Dermis blood vessel endothelial cell (primary cell): ENCODE results near the gene IFT122. TPM values are rescaled to one million over a fixed set of nuclear protein-coding genes. Genes with fewer than 3 reads are reported as not detected.
"Not testable (repeated sequence)": the region's sequence is repeated elsewhere in the genome, so short reads cannot be mapped to it uniquely, and the experiment has no call there.

Source experiments
- DNase-seq: peaks from one replicate; pipeline ENCODE4 v3.0.0; 2010
- total RNA-seq: library from RNA; depleted of rRNA; stranded (reverse); fragments of >200 nt; gene quantifications from 2 replicates; pipeline ENCODE4 v1.2.3, GENCODE V29; 2014

Gene IFT122
- total RNA-seq, 1 donor from 2014 or later: 28.4 TPM

- DNase-seq: no peak
Observed at GRCh38 chr3:129474984-129475804, 35.2 kb downstream of the IFT122 start.

- DNase-seq: no peak
Observed at GRCh38 chr3:129475863-129476262, 35.8 kb downstream of the IFT122 start.

GRCh38 chr3:129476586-129476985 lies 36.6 kb downstream of the IFT122 start:
- no peak for DNase-seq

GRCh38 chr3:129481225-129481765 lies 41.3 kb downstream of the IFT122 start:
- peak; percentile 69 for DNase-seq

- DNase-seq: peak; percentile 66
Observed at GRCh38 chr3:129481766-129482332, 41.8 kb downstream of the IFT122 start.

GRCh38 chr3:129482721-129483120 lies 42.7 kb downstream of the IFT122 start:
- DNase-seq: no peak

- DNase-seq: no peak
Observed at GRCh38 chr3:129483870-129484269, 43.8 kb downstream of the IFT122 start.

- DNase-seq: not testable (repeated sequence)
Observed at GRCh38 chr3:129485146-129485545, 45.1 kb downstream of the IFT122 start.

- DNase-seq: peak; percentile 34
Observed at GRCh38 chr3:129485721-129486663, 46.0 kb downstream of the IFT122 start.

GRCh38 chr3:129486664-129487035 lies 46.6 kb downstream of the IFT122 start:
- no peak for DNase-seq

GRCh38 chr3:129487183-129487867 lies 47.3 kb downstream of the IFT122 start:
- no peak for DNase-seq

GRCh38 chr3:129487868-129488335 lies 47.9 kb downstream of the IFT122 start:
- not testable (repeated sequence) for DNase-seq

- not testable (repeated sequence) for DNase-seq
Observed at GRCh38 chr3:129489258-129489657, 49.2 kb downstream of the IFT122 start.

- peak; percentile 97 for DNase-seq
Observed at GRCh38 chr3:129490273-129490675, 50.2 kb downstream of the IFT122 start.

- not testable (repeated sequence) for DNase-seq
Observed at GRCh38 chr3:129491077-129491476, 51.1 kb downstream of the IFT122 start.

- DNase-seq: no peak
Observed at GRCh38 chr3:129491794-129492193, 51.8 kb downstream of the IFT122 start.

GRCh38 chr3:129492691-129493090 lies 52.7 kb downstream of the IFT122 start:
- DNase-seq: no peak

GRCh38 chr3:129493206-129493605 lies 53.2 kb downstream of the IFT122 start:
- DNase-seq: no peak

GRCh38 chr3:129494499-129494898 lies 54.5 kb downstream of the IFT122 start:
- peak; percentile 36 for DNase-seq

- DNase-seq: peak; percentile 87
Observed at GRCh38 chr3:129495006-129495639, 55.1 kb downstream of the IFT122 start.

- not testable (repeated sequence) for DNase-seq
Observed at GRCh38 chr3:129497876-129498275, 57.9 kb downstream of the IFT122 start.
